ENCODE measurements around the gene ENDOV. TPM values are rescaled to one million over a fixed set of nuclear protein-coding genes. Genes with fewer than 3 reads are reported as not detected.

The ENDOV gene
- total RNA-seq, 1 donor from 2014 or later = 16.9 TPM

GRCh38 chr17:80424261-80424660, 9.3 kb downstream of the ENDOV start:
- Mint-ChIP-seq H3K9me3 (no peaks in the 10 kb centered on the region), H3K27ac (no peak overlapping the region), H3K4me1 (ENCODE audit: low read depth) (peaks cover 12% of the 10 kb centered on the region), H3K36me3 (ENCODE audit: low read depth) (peaks cover 4% of the 10 kb centered on the region), H3K27me3 (ENCODE audit: insufficient read depth) (peaks cover 2% of the 10 kb centered on the region), H3K4me3 (no peak overlapping the region)
- intact Hi-C loops (cut with micrococcal nuclease) = no loop called here
- no peak for DNase-seq (ENCODE audit: low spot score)

- intact Hi-C loops (cut with micrococcal nuclease) = no loop called here
- DNase-seq (ENCODE audit: low spot score) = no peak
- Mint-ChIP-seq H3K4me3 (no peak overlapping the region), H3K4me1 (ENCODE audit: low read depth) (peaks cover 12% of the 10 kb centered on the region), H3K27me3 (ENCODE audit: insufficient read depth) (peaks cover 2% of the 10 kb centered on the region), H3K27ac (no peak overlapping the region), H3K36me3 (ENCODE audit: low read depth) (no peaks in the 10 kb centered on the region), H3K9me3 (no peaks in the 10 kb centered on the region)
These were observed 10.2 kb downstream of the ENDOV start for GRCh38 chr17:80424878-80425765.

DNA sequence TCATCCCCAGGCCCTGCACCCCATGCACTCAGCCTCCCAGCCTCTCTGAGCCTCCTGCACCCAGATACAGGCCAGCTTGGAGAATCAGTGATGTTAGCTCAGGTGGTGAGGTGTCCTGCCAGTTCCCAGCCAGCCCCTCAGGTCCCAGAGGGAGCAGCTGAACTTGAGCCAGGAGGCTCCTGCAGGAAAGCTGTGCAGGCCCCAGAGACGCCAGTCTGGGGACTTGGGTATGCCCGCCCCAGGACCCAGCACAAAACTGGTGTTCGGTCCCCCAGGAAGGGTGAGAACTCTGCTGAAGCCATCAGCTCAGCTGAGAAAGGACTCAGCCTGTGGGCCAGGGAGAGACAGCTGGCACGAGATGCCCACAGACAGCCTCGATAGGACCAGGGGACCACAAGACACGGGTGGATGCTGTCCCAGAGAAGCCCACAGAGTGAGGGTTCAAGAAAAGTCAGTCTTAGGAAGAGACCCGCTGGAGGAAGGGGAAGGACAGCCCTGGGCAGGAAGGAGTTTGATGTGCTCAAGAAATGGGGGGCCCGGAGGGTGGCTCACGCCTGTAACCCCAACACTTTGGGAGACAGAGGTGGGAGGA, 11.0 kb downstream of the ENDOV start:
- Mint-ChIP-seq H3K27me3 (ENCODE audit: insufficient read depth) (peaks cover 2% of the 10 kb centered on the region), H3K4me3 (no peak overlapping the region), H3K36me3 (ENCODE audit: low read depth) (no peaks in the 10 kb centered on the region), H3K27ac (no peak overlapping the region), H3K9me3 (no peaks in the 10 kb centered on the region), H3K4me1 (ENCODE audit: low read depth) (peaks cover 12% of the 10 kb centered on the region)
- no peak for DNase-seq (ENCODE audit: low spot score)
- intact Hi-C loops (cut with micrococcal nuclease) = no loop called here

DNA sequence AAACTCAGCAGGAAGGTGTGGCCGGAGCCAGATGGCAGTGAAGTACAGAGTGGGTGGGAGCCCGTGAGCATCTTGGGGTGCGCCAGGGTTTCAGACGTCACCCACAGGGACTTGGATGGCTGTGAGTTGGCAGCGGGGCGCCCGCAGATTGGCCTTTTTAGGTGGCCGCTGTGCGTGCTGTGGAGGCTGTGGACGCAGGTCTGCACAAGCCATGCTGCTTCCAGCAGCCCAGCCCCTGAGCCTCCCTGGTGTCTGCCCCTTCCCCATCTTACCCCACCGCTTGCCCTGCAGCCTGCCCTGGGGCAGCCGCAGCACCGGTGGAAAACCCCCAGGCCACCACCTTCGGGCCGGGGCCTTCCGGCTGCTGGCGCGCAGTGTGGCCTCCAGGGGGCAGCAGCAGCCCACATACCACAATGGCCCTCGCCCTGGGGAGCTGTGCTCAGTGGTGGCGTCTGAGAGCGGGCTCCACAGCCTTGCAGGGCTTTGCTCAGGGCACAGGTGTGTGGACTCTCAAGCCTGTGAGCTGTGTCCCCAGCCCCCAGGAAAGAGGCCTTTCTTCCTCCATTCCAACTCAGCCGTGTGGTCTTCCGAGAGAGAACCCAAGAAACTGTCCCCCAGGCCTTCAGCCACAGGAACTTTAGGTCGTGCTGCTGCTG, 11.8 kb downstream of the ENDOV start:
- Mint-ChIP-seq H3K4me1 (ENCODE audit: low read depth) (peaks cover 12% of the 10 kb centered on the region), H3K27ac (no peak overlapping the region), H3K27me3 (ENCODE audit: insufficient read depth) (peaks cover 2% of the 10 kb centered on the region), H3K4me3 (no peak overlapping the region), H3K9me3 (no peaks in the 10 kb centered on the region), H3K36me3 (ENCODE audit: low read depth) (no peaks in the 10 kb centered on the region)
- DNase-seq (ENCODE audit: low spot score) = peak; percentile 88
- intact Hi-C loops (cut with micrococcal nuclease) = loop anchor here (1.0 kb wide), 5 partner anchors 11 to 675 kb away; partner anchors contain the start of gene ENDOV

DNA sequence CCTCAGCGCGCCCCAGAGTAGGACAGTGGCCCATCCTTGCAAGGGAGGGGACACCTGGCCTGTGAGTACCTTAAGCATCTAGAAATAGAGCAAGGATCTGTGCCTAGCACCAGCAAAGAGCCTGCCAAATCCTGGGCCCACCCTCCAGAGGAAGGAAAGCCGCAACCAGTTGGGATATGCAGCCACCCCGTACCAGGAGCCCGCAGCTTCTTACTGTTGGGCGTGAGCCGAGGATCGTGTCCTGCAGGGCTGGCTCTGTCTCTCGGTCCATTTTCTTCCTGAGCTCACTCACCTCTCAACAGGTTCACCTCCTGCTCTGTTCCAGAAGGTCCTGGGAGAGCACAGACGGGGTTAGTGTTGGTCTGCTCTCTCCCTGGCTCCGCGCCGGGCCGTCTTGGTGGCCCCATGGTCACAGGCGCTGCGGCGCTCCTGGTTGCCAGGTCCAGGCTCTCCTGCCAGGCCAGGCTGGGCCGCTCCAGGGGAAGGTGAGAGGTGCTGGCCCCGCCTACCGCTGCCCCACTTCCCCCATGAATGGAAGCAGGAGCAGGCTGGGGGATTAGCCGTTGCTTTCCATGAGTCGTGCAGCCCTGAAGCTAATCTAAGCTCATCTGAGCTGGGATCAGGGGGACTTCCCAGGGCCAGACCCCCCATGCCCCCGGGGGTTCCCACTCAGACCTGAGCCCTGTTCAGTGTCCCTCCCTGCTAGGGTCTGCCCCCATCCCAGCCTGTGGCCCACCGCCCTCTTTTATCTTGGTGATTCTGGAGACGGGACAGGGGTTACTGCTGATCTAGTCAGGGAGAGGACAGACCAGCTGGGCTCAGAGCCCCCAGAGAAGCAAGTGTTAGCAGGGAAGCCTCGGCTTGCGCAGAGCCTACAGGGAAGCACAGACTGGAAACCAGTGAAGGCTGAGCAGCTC, 12.7 kb downstream of the ENDOV start:
- no peak for DNase-seq (ENCODE audit: low spot score)
- Mint-ChIP-seq H3K4me3 (no peak overlapping the region), H3K27me3 (ENCODE audit: insufficient read depth) (peaks cover 2% of the 10 kb centered on the region), H3K4me1 (ENCODE audit: low read depth) (peaks cover 12% of the 10 kb centered on the region), H3K36me3 (ENCODE audit: low read depth) (no peaks in the 10 kb centered on the region), H3K27ac (no peak overlapping the region), H3K9me3 (no peaks in the 10 kb centered on the region)
- intact Hi-C loops (cut with micrococcal nuclease) = loop anchor here (1.0 kb wide), 5 partner anchors 12 to 674 kb away; partner anchors contain the start of gene ENDOV

DNA sequence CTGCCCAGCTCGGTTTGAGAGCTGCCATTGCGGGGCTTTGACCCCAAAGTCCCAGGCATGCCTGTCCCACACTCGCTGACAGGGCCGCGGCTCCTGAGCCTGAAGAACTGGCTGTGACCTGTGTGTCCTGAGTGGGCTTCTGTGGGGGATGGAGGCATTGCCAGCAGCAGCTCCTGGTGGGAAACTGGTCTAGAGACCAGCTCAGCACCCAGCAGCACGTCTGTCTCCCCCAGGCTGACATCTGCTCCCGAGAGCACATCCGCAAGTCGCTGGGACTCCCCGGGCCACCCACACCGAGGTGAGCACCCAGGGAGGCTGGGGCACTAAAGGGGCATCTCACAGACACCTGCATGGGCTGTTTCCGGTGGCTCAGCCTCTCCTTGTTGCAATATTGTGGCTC, 13.4 kb downstream of the ENDOV start:
- intact Hi-C loops (cut with micrococcal nuclease) = no loop called here
- H3K4me1 Mint-ChIP-seq (ENCODE audit: low read depth) = peaks cover 12% of the 10 kb centered on the region
- no peak overlapping the region for H3K27ac Mint-ChIP-seq
- H3K36me3 Mint-ChIP-seq (ENCODE audit: low read depth) = no peaks in the 10 kb centered on the region
- DNase-seq (ENCODE audit: low spot score) = no peak
- peaks cover 2% of the 10 kb centered on the region for H3K27me3 Mint-ChIP-seq (ENCODE audit: insufficient read depth)
- no peaks in the 10 kb centered on the region for H3K9me3 Mint-ChIP-seq
- no peak overlapping the region for H3K4me3 Mint-ChIP-seq

DNA sequence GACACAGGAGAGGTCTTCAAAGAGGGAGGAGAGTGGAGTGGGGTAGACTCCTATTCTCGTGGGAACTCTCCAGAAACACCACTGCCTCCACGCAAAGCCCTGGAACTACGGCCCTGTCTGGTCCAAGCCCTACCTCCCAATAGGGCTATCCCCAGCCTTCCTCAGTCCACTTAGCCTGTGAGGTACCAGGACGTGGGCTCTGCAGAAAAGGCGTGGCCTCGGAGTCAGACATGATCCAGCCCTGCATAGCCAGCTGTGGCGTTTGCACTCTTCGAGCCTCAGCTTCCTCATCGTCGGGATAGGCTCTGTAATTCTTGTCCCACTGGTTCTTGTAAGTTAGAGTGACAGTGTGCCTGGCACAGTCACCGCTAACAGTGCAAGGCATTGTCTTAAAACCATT, 13.8 kb downstream of the ENDOV start:
- intact Hi-C loops (cut with micrococcal nuclease) = no loop called here
- no peak overlapping the region for H3K27ac Mint-ChIP-seq

GRCh38 chr17:80429356-80430275, 14.6 kb downstream of the ENDOV start:
- no peak overlapping the region for H3K4me3 Mint-ChIP-seq
- H3K27ac Mint-ChIP-seq = no peak overlapping the region
- H3K27me3 Mint-ChIP-seq (ENCODE audit: insufficient read depth) = no peaks in the 10 kb centered on the region
- no peak for DNase-seq (ENCODE audit: low spot score)
- H3K9me3 Mint-ChIP-seq = no peaks in the 10 kb centered on the region
- peaks cover 12% of the 10 kb centered on the region for H3K4me1 Mint-ChIP-seq (ENCODE audit: low read depth)
- intact Hi-C loops (cut with micrococcal nuclease) = no loop called here
- no peaks in the 10 kb centered on the region for H3K36me3 Mint-ChIP-seq (ENCODE audit: low read depth)

More for the DNA sequence above, 13.8 kb downstream of the ENDOV start:
- H3K36me3 Mint-ChIP-seq (ENCODE audit: low read depth) = no peaks in the 10 kb centered on the region
- DNase-seq (ENCODE audit: low spot score) = no peak
- H3K9me3 Mint-ChIP-seq = no peaks in the 10 kb centered on the region
- peaks cover 2% of the 10 kb centered on the region for H3K27me3 Mint-ChIP-seq (ENCODE audit: insufficient read depth)
- H3K4me1 Mint-ChIP-seq (ENCODE audit: low read depth) = peaks cover 12% of the 10 kb centered on the region
- no peak overlapping the region for H3K4me3 Mint-ChIP-seq

DNA sequence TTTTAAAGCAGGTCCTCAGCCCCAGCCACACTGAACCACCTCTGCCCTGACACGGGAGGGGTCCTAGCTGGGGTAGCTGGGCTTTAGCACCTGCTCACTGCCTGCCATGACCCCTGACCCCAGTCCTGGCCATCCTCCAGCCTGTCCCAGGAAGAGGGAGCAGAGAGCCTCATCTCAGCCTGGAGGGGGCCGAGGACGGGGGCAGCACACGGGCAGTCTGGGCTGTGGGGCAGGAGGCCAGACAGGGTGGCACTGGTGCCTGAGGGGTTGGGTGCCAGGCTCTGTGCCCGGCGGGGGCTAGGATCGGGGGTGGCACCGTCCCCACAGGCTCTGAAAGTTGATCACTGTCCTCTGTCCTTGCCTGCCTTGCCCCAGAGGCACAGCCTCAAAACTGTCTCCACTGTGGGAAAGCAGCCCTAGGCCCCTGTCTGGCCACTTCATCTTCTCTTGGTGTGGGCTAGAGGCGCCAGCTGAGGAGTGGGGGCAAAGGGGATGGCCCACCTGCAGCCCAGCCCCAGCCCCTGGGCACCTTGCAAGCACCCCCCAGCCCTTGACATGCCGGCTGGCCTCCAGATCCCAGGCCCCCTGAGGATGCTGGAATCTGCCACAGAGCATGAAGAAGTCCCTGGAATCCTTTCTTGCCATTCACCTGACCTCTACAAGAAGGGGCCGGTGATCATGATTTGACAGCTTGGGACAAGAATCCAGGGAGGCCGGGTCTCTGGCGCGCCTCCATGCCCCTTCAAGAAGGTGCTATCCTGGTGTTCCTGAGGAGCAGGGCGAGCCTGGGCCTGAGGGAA, 15.7 kb downstream of the ENDOV start:
- Mint-ChIP-seq H3K4me1 (ENCODE audit: low read depth) (peaks cover 12% of the 10 kb centered on the region), H3K9me3 (no peaks in the 10 kb centered on the region), H3K36me3 (ENCODE audit: low read depth) (no peaks in the 10 kb centered on the region), H3K4me3 (no peak overlapping the region), H3K27me3 (ENCODE audit: insufficient read depth) (no peaks in the 10 kb centered on the region), H3K27ac (no peak overlapping the region)
- DNase-seq (ENCODE audit: low spot score) = no peak
- intact Hi-C loops (cut with micrococcal nuclease) = no loop called here

DNA sequence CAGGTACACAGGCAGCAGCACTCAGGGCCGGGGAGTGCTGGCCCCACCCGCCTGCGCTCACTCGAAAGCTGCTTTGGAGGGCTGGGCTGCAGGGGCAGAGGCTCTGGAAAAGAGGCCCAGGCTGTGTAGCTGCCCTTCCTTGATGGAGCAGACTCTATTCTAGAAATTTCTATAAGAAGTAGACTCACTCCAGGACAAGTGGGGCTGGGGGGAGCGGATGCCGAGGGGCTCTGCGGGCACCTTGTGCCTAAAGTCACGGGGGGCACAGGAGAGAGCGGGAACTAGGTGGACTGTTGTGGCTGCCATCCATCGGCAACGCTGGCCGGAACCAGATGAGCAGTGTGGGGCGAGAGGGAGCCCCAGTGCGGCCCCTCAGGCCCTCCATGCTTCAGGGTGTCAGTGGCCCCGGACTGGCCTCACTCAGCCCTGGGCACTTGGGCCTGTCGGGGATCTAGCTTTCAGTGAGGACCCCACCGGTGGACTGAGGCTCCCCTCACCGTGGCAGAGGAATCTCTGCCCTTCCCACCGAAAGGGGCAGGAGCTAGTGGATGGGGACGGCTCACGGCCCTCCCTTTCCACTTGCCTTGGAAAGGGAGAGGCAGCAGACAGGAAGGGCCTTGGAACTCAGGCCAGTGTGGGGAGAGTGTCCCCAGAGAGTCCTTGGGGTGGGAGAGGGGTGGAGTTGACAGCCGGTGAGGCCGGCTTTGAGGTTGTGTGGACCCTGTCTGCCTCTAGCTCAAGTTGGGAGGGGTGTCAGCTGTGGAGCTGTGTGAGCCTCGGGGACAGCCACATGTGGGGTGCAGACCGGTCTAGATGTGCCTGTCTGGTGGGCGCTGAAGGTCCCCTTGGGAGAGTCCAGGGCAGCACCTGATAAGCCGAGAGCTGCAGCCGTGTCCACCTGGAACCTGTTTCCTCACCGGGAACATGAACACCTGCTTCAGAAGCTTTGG, 16.6 kb downstream of the ENDOV start:
- no peaks in the 10 kb centered on the region for H3K36me3 Mint-ChIP-seq (ENCODE audit: low read depth)

More for the DNA sequence above, 16.6 kb downstream of the ENDOV start:
- Mint-ChIP-seq H3K4me1 (ENCODE audit: low read depth) (peaks cover 5% of the 10 kb centered on the region), H3K27ac (no peak overlapping the region), H3K9me3 (no peaks in the 10 kb centered on the region), H3K4me3 (no peak overlapping the region), H3K27me3 (ENCODE audit: insufficient read depth) (no peaks in the 10 kb centered on the region)
- no peak for DNase-seq (ENCODE audit: low spot score)
- intact Hi-C loops (cut with micrococcal nuclease) = no loop called here

Measured in activated T-helper 1 cell treated with anti-CD3 and anti-CD28 coated beads, Interleukin-12 subunit alpha, Interleukin-12 subunit beta, Interleukin-2, Interleukin-4 antibody, amounts not matched to agents 30 ng/mL and 10 ng/mL and 1 ng/mL, durations not matched to agents 14 hours and 24 hours and 36 hours (primary cell).